A673 (cell line): ENCODE measurements around the gene CBL.

ENCODE experiments used
- EZH2 ChIP-seq: fragments of 200-600 bp; sonication (generic); IDR thresholded peaks from 2 replicates; pipeline ENCODE4 v1.6.1; 2017; ENCODE audit warnings: borderline replicate concordance, low read depth, mild to moderate bottlenecking, mixed read lengths, antibody characterized with exemption, low read length; ENCODE audit not compliant: poor library complexity, severe bottlenecking
- TF ChIP-seq, protein P1 (sequence below): fragments of 300-800, 200-600 bp; sonication (generic); conservative IDR thresholded peaks from 2 replicates; pipeline ENCODE4 v1.5.1; 2017; ENCODE audit warnings: low read depth, mild to moderate bottlenecking, antibody characterized with exemption, low read length, moderate library complexity, mixed read lengths

DNA sequence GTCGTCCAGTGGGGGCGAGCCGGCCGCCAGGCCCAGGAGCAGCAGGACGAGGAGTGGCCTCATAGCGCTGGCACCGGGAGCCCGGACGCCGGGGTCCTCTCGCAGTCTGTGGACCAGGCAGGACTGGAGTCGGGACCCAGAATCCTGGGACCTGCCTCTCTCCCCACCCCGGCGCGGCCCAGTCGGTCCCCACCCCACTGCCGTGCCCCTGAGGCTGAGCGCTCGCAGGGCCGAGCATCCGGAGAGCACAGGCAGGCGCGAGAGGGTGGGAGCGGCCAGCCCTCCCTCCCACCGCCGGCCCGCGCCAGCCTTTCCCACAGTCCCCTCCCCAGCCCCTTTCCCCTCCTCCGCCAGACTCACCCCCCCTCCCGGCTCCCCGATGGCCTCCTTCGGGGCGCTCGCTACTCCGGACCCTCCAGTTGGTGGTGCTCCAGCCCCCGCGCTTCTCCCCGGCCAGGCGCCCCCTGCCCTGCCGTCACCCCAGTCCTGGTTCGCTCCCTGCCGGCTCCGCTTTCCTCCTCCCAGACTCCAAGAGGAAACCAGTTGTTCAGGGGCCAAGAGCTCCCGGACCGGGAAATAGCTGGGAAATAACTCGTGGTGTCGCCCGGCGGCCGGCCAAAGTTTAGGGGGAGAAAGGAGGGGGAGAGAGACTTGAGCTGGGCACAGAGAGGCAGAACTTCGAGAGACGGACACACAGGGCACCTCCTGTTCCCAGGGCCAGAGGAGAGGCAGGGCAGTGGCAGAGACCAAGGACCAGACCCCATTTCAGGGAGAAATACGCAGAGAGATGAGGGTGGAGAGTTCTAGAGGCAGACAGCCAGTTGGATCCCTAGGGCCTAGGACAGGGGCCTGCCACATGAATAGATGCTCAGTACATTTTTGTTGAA is 134.4 kb downstream of the CBL start, which contains the start of gene C1QTNF5:
- TF ChIP-seq, protein P1, sequence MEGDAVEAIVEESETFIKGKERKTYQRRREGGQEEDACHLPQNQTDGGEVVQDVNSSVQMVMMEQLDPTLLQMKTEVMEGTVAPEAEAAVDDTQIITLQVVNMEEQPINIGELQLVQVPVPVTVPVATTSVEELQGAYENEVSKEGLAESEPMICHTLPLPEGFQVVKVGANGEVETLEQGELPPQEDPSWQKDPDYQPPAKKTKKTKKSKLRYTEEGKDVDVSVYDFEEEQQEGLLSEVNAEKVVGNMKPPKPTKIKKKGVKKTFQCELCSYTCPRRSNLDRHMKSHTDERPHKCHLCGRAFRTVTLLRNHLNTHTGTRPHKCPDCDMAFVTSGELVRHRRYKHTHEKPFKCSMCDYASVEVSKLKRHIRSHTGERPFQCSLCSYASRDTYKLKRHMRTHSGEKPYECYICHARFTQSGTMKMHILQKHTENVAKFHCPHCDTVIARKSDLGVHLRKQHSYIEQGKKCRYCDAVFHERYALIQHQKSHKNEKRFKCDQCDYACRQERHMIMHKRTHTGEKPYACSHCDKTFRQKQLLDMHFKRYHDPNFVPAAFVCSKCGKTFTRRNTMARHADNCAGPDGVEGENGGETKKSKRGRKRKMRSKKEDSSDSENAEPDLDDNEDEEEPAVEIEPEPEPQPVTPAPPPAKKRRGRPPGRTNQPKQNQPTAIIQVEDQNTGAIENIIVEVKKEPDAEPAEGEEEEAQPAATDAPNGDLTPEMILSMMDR: no peak
- TF ChIP-seq EZH2: no peak
